ENCODE results near the gene CDK5. TPM values are rescaled to one million over a fixed set of nuclear protein-coding genes. Genes with fewer than 3 reads are reported as not detected.
"Not testable (repeated sequence)": the region's sequence is repeated elsewhere in the genome, so short reads cannot be mapped to it uniquely, and the experiment has no call there.

The CDK5 gene
- polyA plus RNA-seq, 2 of the 4 experiments (the other 2 are of a cell fraction), result 29.6 to 51.0 TPM

DNA sequence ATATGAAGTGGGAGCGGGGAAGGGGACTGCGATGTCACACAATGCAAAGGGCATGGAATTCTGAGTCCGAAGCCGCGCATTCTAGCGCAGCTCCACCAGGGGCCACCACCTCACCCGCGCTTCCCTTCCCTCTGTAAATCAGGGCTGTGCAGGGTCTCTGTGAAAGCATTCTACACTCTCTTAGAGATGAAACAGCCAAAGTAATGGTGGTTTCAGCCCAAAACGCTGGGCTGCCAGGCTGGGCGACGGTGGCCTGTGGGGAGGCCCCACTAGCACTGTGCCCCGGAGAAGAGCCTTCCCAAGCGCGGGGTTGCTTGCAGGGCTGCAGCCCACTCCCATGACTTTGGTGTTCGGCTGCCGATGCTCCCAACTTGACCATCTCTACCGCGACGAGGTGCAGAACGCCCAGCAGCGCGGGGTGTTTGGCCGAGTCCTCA, 44.8 kb downstream of the CDK5 start:
- peak; percentile 59 to 81; a peak in 5 of 6 replicates for ATAC-seq

DNA sequence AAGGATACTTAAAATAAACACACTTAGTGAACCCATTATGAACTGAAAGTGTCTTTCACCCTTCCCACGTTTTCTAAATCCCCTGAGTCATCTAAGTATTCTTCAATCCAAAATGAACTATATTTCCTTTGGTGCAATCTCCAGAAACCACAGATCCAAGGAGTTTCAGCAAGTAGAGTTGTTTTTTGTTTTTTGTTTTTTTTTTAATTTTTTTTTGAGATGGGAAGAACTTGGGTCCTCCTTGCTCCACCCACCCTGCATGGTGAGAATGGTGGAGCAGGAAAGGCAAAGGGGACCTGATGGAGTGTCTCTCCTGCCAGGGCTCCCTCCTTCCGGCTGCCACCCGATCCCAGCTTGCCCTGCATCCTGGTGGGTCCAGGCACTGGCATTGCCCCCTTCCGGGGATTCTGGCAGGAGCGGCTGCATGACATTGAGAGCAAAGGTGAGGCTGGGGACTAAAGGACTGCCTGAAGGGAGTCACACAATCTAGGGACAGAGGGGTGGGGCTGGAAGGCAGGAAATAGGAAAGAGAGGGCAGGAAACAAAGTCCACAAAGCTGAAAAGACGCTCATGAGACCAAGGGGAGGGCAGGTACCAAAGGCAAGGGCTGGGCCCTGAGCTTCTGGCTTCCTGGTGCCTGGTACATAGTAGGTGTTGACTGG, 45.5 kb downstream of the CDK5 start:
- Histone ChIP-seq H3K4me2 (peak overlapping the region; percentile 23; the same call in 1 of the 3 replicates), H3K4me1 (peaks cover 23% of the 10 kb centered on the region; the same call in 1 of the 3 replicates), H3K9me3 (no peaks in the 10 kb centered on the region), H3K27ac (no peak overlapping the region), H3K4me3 (no peak overlapping the region)
- DNase-seq (ENCODE audit: low read depth in 1 of 2, low spot score in 1 of 2), result no peak
- no peak for FAIRE-seq
- WGBS (ENCODE audit: missing lambda C conversion rate), result 62% methylated on average over 6 of the region's 6 CpGs
- POLR2A ChIA-PET, result no interaction called here
- no peak for TF ChIP-seq CBX8 (IDR thresholded peaks at IDR 0.05)
- TF ChIP-seq ZFP36 (IDR thresholded peaks at IDR 0.05; ENCODE audit: borderline replicate concordance, partially characterized antibody), result no peak
- TF ChIP-seq TFCP2L1 (CRISPR knock-in tag; IDR thresholded peaks at IDR 0.05), result no peak
- TF ChIP-seq, protein P1, sequence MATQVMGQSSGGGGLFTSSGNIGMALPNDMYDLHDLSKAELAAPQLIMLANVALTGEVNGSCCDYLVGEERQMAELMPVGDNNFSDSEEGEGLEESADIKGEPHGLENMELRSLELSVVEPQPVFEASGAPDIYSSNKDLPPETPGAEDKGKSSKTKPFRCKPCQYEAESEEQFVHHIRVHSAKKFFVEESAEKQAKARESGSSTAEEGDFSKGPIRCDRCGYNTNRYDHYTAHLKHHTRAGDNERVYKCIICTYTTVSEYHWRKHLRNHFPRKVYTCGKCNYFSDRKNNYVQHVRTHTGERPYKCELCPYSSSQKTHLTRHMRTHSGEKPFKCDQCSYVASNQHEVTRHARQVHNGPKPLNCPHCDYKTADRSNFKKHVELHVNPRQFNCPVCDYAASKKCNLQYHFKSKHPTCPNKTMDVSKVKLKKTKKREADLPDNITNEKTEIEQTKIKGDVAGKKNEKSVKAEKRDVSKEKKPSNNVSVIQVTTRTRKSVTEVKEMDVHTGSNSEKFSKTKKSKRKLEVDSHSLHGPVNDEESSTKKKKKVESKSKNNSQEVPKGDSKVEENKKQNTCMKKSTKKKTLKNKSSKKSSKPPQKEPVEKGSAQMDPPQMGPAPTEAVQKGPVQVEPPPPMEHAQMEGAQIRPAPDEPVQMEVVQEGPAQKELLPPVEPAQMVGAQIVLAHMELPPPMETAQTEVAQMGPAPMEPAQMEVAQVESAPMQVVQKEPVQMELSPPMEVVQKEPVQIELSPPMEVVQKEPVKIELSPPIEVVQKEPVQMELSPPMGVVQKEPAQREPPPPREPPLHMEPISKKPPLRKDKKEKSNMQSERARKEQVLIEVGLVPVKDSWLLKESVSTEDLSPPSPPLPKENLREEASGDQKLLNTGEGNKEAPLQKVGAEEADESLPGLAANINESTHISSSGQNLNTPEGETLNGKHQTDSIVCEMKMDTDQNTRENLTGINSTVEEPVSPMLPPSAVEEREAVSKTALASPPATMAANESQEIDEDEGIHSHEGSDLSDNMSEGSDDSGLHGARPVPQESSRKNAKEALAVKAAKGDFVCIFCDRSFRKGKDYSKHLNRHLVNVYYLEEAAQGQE (IDR thresholded peaks at IDR 0.05), result no peak
- TF ChIP-seq CHD2 (IDR thresholded peaks at IDR 0.05; ENCODE audit: low read length, partially characterized antibody), result no peak
- CTCF ChIA-PET, result interaction anchor here (0.6 to 4.6 kb wide), 23 partner anchors 9 to 114 kb away, joined by 3 to 36 read pairs (median 4); partner anchors contain the start of genes ATG9B and TMUB1
- no peak for ATAC-seq

More for the DNA sequence above, 44.8 kb downstream of the CDK5 start:
- H3K4me1 ChIP-seq, result peaks cover 23% of the 10 kb centered on the region; the same call in 1 of the 3 replicates
- no peak for FAIRE-seq
- H3K4me3 ChIP-seq, result no peak overlapping the region
- ChIA-PET CTCF (interaction anchor here (0.6 to 2.3 kb wide), 17 partner anchors 9 to 115 kb away, joined by 3 to 12 read pairs (median 4); partner anchors contain the start of genes ATG9B and TMUB1), POLR2A (no interaction called here)
- no peak overlapping the region for H3K27ac ChIP-seq
- H3K9me3 ChIP-seq, result no peaks in the 10 kb centered on the region
- DNase-seq (ENCODE audit: low read depth in 1 of 2, low spot score in 1 of 2), result peak; percentile 54 to 74
- WGBS (ENCODE audit: missing lambda C conversion rate), result 62% methylated on average over 22 of the region's 23 CpGs
- peak overlapping the region; percentile 23; the same call in 1 of the 3 replicates for H3K4me2 ChIP-seq
- TF ChIP-seq HEYL (CRISPR knock-in tag; IDR thresholded peaks at IDR 0.05), result no peak
- TF ChIP-seq JUNB (IDR thresholded peaks at IDR 0.05), result no peak
- TF ChIP-seq SMC3 (IDR thresholded peaks at IDR 0.05), result peak; percentile 46; the same call in 2 of the 3 replicates
- TF ChIP-seq, protein P2, sequence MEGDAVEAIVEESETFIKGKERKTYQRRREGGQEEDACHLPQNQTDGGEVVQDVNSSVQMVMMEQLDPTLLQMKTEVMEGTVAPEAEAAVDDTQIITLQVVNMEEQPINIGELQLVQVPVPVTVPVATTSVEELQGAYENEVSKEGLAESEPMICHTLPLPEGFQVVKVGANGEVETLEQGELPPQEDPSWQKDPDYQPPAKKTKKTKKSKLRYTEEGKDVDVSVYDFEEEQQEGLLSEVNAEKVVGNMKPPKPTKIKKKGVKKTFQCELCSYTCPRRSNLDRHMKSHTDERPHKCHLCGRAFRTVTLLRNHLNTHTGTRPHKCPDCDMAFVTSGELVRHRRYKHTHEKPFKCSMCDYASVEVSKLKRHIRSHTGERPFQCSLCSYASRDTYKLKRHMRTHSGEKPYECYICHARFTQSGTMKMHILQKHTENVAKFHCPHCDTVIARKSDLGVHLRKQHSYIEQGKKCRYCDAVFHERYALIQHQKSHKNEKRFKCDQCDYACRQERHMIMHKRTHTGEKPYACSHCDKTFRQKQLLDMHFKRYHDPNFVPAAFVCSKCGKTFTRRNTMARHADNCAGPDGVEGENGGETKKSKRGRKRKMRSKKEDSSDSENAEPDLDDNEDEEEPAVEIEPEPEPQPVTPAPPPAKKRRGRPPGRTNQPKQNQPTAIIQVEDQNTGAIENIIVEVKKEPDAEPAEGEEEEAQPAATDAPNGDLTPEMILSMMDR (IDR thresholded peaks at IDR 0.05), result peak; percentile 52
- peak; percentile 31 to 57; a peak in 3 of 5 replicates for TF ChIP-seq RAD21 (conservative IDR thresholded peaks at IDR 0.05 in 1 of 2, IDR thresholded peaks at IDR 0.05 in 1 of 2)

DNA sequence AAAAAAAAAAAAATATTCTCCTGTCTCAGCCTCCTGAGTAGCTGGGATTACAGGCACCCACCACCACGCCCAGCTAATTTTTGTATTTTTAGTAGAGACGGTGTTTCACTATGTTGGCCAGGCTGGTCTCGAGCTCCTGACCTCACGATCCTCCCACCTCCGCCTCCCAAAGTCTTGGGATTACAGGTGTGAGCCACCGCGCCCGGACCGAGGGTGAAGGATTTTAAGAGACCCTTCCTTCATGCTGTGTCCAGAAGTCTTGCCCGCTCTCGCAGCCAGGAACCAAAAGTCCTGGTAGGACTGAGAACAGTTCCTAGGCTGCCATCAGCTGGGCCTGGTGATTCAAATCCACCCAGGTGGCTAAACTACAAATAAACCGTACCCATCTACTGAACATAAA, 46.1 kb downstream of the CDK5 start:
- H3K9me3 ChIP-seq; H3K4me2 ChIP-seq; H3K4me3 ChIP-seq; ATAC-seq; FAIRE-seq; DNase-seq (ENCODE audit: low read depth in 1 of 2, low spot score in 1 of 2); H3K27ac ChIP-seq; POLR2A ChIA-PET: not testable (repeated sequence)
- WGBS (ENCODE audit: missing lambda C conversion rate), result 89% methylated on average over 12 of the region's 12 CpGs
- CTCF ChIA-PET, result interaction anchor here (0.7 to 4.6 kb wide), 12 partner anchors 9 to 112 kb away, joined by 3 to 36 read pairs (median 4); no protein-coding TSS in a partner anchor
- peaks cover 23% of the 10 kb centered on the region; the same call in 1 of the 3 replicates for H3K4me1 ChIP-seq

DNA sequence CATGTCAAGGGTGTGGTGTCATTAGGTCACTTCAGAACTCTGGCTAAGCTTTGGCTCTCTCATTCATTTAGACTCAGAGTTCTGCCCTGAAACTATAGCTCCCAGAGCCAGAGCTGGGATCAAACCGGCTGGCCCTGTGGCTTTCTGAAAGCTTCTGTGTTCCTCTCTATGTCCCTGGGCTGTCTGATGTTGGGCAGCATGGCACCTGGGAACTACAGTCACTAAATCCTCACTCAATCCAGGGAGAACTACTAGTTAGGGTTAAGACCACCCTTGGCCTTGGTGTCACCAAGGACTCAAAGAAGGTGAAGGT, 46.6 kb downstream of the CDK5 start:
- FAIRE-seq, result no peak
- POLR2A ChIA-PET, result no interaction called here
- no peak for ATAC-seq
- H3K4me1 ChIP-seq, result peaks cover 23% of the 10 kb centered on the region; the same call in 1 of the 3 replicates
- 67% methylated on average over 1 of the region's 1 CpG for WGBS (ENCODE audit: missing lambda C conversion rate)
- H3K4me2 ChIP-seq, result no peak overlapping the region
- H3K4me3 ChIP-seq, result no peak overlapping the region
- DNase-seq (ENCODE audit: low read depth in 1 of 2, low spot score in 1 of 2), result no peak
- CTCF ChIA-PET, result interaction anchor here (0.7 to 4.6 kb wide), 11 partner anchors 8 to 113 kb away, joined by 3 to 36 read pairs (median 4); no protein-coding TSS in a partner anchor
- peak overlapping the region in 1 of 2 experiments; percentile 15; a peak in 2 of 6 replicates for H3K27ac ChIP-seq
- H3K9me3 ChIP-seq, result no peaks in the 10 kb centered on the region
- TF ChIP-seq BHLHE40 (IDR thresholded peaks at IDR 0.05; ENCODE audit: low read depth, low read length) (no peak), FOXS1 (CRISPR knock-in tag; IDR thresholded peaks at IDR 0.05) (no peak), CEBPB (IDR thresholded peaks at IDR 0.05) (no peak), ZNF302 (CRISPR knock-in tag; IDR thresholded peaks at IDR 0.05) (no peak), KDM1A (IDR thresholded peaks at IDR 0.05; ENCODE audit: low read depth) (no peak), ZSCAN20 (CRISPR knock-in tag; IDR thresholded peaks at IDR 0.05) (no peak)
- TF ChIP-seq, protein P1 (IDR thresholded peaks at IDR 0.05), result no peak
- TF ChIP-seq, protein P3, sequence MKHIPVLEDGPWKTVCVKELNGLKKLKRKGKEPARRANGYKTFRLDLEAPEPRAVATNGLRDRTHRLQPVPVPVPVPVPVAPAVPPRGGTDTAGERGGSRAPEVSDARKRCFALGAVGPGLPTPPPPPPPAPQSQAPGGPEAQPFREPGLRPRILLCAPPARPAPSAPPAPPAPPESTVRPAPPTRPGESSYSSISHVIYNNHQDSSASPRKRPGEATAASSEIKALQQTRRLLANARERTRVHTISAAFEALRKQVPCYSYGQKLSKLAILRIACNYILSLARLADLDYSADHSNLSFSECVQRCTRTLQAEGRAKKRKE (CRISPR knock-in tag; IDR thresholded peaks at IDR 0.05; ENCODE audit: low read depth), result no peak
- TF ChIP-seq, protein P4, sequence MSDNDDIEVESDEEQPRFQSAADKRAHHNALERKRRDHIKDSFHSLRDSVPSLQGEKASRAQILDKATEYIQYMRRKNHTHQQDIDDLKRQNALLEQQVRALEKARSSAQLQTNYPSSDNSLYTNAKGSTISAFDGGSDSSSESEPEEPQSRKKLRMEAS (IDR thresholded peaks at IDR 0.05), result no peak

Measured in A549 (cell line).